Caco-2 (cell line): ENCODE measurements around the gene DPCD. TPM values are rescaled to one million over a fixed set of nuclear protein-coding genes. Genes with fewer than 3 reads are reported as not detected.

Experiments
- BruUV-seq: library from RNA; stranded (reverse); fragments of 400-500 nt; replicated peaks from 2 replicates; lab custom pipeline; 2021; lab: Mats Ljungman, UMichigan
- CTCF ChIA-PET: fragments of 300-600 bp; sonication (Branson Sonifier 250); formaldehyde crosslinking; loops from one replicate; lab custom pipeline; 2022; ENCODE audit warnings: antibody characterized with exemption; lab: Charles Lee
- POLR2A ChIA-PET: fragments of 300-600 bp; sonication (Branson Sonifier 250); formaldehyde crosslinking; loops from one replicate; lab custom pipeline; 2022; ENCODE audit warnings: antibody characterized with exemption; lab: Charles Lee
- DNase-seq, 2 experiments: peaks; one replicate each; pipeline versions ENCODE4 v3.0.0 to v3.0.0-alpha.2; 2020 to 2022
- H3K27me3 ChIP-seq: replicated peaks from 2 replicates; pipeline ENCODE4 v1.6.0; 2011; ENCODE audit warnings: low read length; ENCODE audit not compliant: control insufficient read depth, insufficient read depth
- H3K36me3 ChIP-seq: 2 replicates; pipeline ENCODE4 v1.5.1; 2011; ENCODE audit warnings: low read length; ENCODE audit not compliant: control insufficient read depth, insufficient read depth
- H3K4me1 ChIP-seq: fragments of 250-450 bp; sonication (Bioruptor Pico); 2 replicates; pipeline ENCODE4 v1.5.1; 2020; ENCODE audit warnings: mild to moderate bottlenecking
- H3K4me3 ChIP-seq: 2 replicates; pipeline ENCODE4 v1.5.1; 2011; ENCODE audit warnings: low read depth, mild to moderate bottlenecking, control low read depth, low read length
- H3K9me3 ChIP-seq: fragments of 250-450 bp; sonication (Bioruptor Pico); 2 replicates; pipeline ENCODE4 v1.5.1; 2020; ENCODE audit warnings: mild to moderate bottlenecking, moderate library complexity
- H3K27ac Mint-ChIP-seq: one replicate; pipeline ENCODE4 v1.8.0; 2022; ENCODE audit warnings: mixed read lengths; ENCODE audit not compliant: unreplicated experiment
- H3K27me3 Mint-ChIP-seq: one replicate; pipeline ENCODE4 v1.8.0; 2022; ENCODE audit warnings: mixed read lengths; ENCODE audit not compliant: insufficient read depth, unreplicated experiment
- H3K36me3 Mint-ChIP-seq: one replicate; pipeline ENCODE4 v1.8.0; 2022; ENCODE audit warnings: mild to moderate bottlenecking, mixed read lengths; ENCODE audit not compliant: insufficient read depth, unreplicated experiment
- H3K4me1 Mint-ChIP-seq: one replicate; pipeline ENCODE4 v1.8.0; 2022; ENCODE audit warnings: low read depth, mixed read lengths; ENCODE audit not compliant: unreplicated experiment
- H3K4me3 Mint-ChIP-seq: one replicate; pipeline ENCODE4 v1.8.0; 2022; ENCODE audit warnings: mild to moderate bottlenecking, moderate library complexity, mixed read lengths; ENCODE audit not compliant: unreplicated experiment
- H3K9me3 Mint-ChIP-seq: one replicate; pipeline ENCODE4 v1.8.0; 2022; ENCODE audit warnings: mixed read lengths; ENCODE audit not compliant: unreplicated experiment
- CTCF ChIP-seq, 2 experiments: fragments of 200-600 bp in 1 of 2; IDR thresholded peaks; 1 replicate in 1 of 2; 2 replicates in 1 of 2; pipeline versions ENCODE4 v1.5.1 to v1.8.0; 2011 to 2022; ENCODE audit warnings: antibody characterized with exemption in 1 of 2, control low read depth in 1 of 2, inconsistent platforms in 1 of 2, low read depth in 1 of 2, low read length in 1 of 2, mild to moderate bottlenecking in 1 of 2, moderate library complexity in 1 of 2; ENCODE audit not compliant: insufficient read depth in 1 of 2, severe bottlenecking in 1 of 2, unreplicated experiment in 1 of 2
- intact Hi-C: fragments of 100-400 bp; cut with micrococcal nuclease; formaldehyde crosslinking; loops from one replicate; pipeline ENCODE4 v1.10.0; 2022; ENCODE audit not compliant: unreplicated experiment
- total RNA-seq: library from RNA; stranded (reverse); gene quantifications from 2 replicates; pipeline ENCODE4 v1.2.3, GENCODE V29; 2022

Gene DPCD
- total RNA-seq, 1 experiment from 2014 or later: 13.1 TPM

- Histone ChIP-seq H3K27me3 (no peaks in the 10 kb centered on the region), H3K9me3 (no peaks in the 10 kb centered on the region), H3K4me3 (no peak overlapping the region), H3K4me1 (no peaks in the 10 kb centered on the region), H3K36me3 (no peaks in the 10 kb centered on the region; the same call in 1 of the 2 replicates)
- intact Hi-C loops: no loop called here
- H3K4me1 Mint-ChIP-seq: no peaks in the 10 kb centered on the region
- no peaks in the 10 kb centered on the region for H3K36me3 Mint-ChIP-seq
- no peak for DNase-seq
- no TSS peak for BruUV-seq
- CTCF ChIA-PET: no interaction called here
- H3K27me3 Mint-ChIP-seq: no peaks in the 10 kb centered on the region
- no peak overlapping the region for H3K27ac Mint-ChIP-seq
- no peak for TF ChIP-seq CTCF (IDR thresholded peaks at IDR 0.05; ENCODE audit: insufficient read depth in 1 of 2, low read depth in 1 of 2, low read length in 1 of 2, severe bottlenecking in 1 of 2, unreplicated experiment in 1 of 2)
- POLR2A ChIA-PET: no interaction called here
- no peaks in the 10 kb centered on the region for H3K9me3 Mint-ChIP-seq
- H3K4me3 Mint-ChIP-seq: no peak overlapping the region
These were observed 25.5 kb downstream of the DPCD start for GRCh38 chr10:101613646-101614045.

GRCh38 chr10:101614663-101615524, 26.8 kb downstream of the DPCD start:
- DNase-seq: no peak
- no TSS peak for BruUV-seq
- no peaks in the 10 kb centered on the region for H3K9me3 ChIP-seq
- Mint-ChIP-seq H3K36me3 (no peaks in the 10 kb centered on the region), H3K27ac (no peak overlapping the region), H3K27me3 (no peaks in the 10 kb centered on the region), H3K4me1 (no peaks in the 10 kb centered on the region), H3K4me3 (no peak overlapping the region), H3K9me3 (no peaks in the 10 kb centered on the region)
- no peak for TF ChIP-seq CTCF (IDR thresholded peaks at IDR 0.05; ENCODE audit: insufficient read depth in 1 of 2, low read depth in 1 of 2, low read length in 1 of 2, severe bottlenecking in 1 of 2, unreplicated experiment in 1 of 2)
- H3K36me3 ChIP-seq: no peaks in the 10 kb centered on the region
- no peaks in the 10 kb centered on the region for H3K27me3 ChIP-seq
- no peaks in the 10 kb centered on the region for H3K4me1 ChIP-seq
- ChIA-PET POLR2A (no interaction called here), CTCF (interaction anchor here (1.8 kb wide), 1 partner anchor 12 kb away, joined by 6 read pairs; no protein-coding TSS in a partner anchor)
- no peak overlapping the region for H3K4me3 ChIP-seq
- intact Hi-C loops: no loop called here

GRCh38 chr10:101615525-101616116, 27.5 kb downstream of the DPCD start:
- DNase-seq: no peak
- BruUV-seq: no TSS peak
- Histone ChIP-seq H3K9me3 (no peaks in the 10 kb centered on the region), H3K4me3 (no peak overlapping the region), H3K36me3 (no peaks in the 10 kb centered on the region), H3K4me1 (no peaks in the 10 kb centered on the region), H3K27me3 (no peaks in the 10 kb centered on the region)
- Mint-ChIP-seq H3K9me3 (no peaks in the 10 kb centered on the region), H3K4me3 (no peak overlapping the region), H3K4me1 (no peaks in the 10 kb centered on the region), H3K36me3 (no peaks in the 10 kb centered on the region), H3K27ac (no peak overlapping the region), H3K27me3 (no peaks in the 10 kb centered on the region)
- POLR2A ChIA-PET: no interaction called here
- intact Hi-C loops: no loop called here
- no peak for TF ChIP-seq CTCF (IDR thresholded peaks at IDR 0.05; ENCODE audit: insufficient read depth in 1 of 2, low read depth in 1 of 2, low read length in 1 of 2, severe bottlenecking in 1 of 2, unreplicated experiment in 1 of 2)
- CTCF ChIA-PET: interaction anchor here (1.2 to 1.8 kb wide), 2 partner anchors 13 to 166 kb away, joined by 3 to 6 read pairs; no protein-coding TSS in a partner anchor
